HG03196 (cell line): Measurements from ENCODE around the gene LIMS1.

Source experiments
- ATAC-seq: cut with Tn5 transposase; IDR thresholded peaks from one replicate; pipeline ENCODE4 v1.9.1; 2021; ENCODE audit not compliant: unreplicated experiment

Gene LIMS1

DNA sequence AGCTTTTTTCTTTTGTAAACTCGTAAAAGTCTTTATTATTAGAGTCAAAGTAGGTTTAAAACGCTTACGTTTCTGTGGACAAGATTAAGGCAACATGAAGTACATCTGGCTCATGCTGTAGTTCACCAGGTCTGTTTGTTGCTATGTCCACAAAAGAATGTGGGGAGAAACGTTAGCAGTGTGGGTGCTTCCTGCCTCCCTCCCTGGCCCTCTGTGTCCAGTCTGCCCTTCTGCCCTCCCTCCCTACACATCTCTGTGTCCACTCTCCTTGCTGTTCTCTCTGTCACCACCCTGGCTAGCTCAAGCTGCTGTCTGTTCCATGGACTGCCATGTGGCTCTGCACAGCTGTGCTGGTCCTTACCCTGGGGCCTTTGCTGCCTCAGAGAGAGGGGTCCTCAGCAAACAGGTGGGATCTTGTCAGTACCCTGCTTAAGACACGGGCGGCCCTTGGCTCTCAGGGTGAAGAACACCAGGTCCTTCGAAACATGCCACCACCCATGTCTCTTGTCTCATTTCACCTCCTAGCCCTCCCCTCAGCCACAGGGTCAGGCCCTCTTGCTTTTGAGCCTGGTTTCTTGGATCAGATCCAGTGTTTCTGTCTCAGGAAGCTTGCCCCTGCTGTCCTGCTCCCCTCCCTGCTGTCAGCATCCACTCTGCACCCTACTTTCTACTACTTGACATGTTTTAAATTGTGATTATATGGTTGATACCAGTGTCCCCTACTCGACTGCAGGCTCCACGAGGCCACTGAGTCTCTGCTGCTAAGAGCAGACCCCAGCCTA is 79.2 kb downstream of the LIMS1 start:
- ATAC-seq, result no peak

DNA sequence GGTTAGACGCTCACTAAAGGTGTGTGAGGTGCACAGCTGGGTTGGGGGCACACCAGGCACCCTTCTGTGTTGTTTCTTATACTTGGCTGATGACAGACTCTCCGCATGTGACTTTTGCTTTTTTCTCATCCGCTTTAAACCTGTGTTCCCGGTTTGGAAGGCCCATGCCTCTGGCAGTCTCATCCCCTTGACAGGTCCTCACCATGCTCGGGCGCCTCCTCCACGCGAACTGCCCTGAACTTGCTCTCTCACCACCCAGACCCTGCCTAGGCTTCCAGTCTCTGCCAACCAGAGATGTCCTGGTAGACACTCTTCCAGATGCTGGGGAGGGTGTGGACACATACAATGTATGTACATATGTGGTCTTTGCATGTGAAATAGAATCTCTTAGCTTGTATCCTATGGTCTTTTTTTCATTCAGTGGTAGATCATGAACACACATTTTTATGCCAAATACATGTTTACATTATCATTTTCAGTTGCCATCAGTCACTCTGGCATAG is 79.8 kb downstream of the LIMS1 start:
- no peak for ATAC-seq

DNA sequence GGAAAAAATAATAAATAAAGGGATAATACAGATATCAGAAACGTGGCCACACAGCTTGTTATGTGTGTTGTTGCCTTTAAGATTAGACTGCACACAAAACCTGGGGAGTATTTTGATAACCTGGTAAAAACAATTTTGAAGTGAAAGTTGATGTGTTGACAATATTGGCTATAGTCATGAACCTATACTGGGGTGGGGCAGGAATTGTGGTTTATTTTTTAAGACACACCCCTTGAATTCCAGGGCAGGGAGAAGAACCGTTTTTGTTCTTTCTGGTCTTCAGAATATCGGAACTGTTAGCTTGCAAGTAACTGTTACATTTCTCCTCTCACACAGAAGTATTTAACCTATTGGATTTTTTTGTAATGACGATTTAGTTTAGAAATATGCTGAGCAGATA is 80.4 kb downstream of the LIMS1 start:
- ATAC-seq, result no peak

DNA sequence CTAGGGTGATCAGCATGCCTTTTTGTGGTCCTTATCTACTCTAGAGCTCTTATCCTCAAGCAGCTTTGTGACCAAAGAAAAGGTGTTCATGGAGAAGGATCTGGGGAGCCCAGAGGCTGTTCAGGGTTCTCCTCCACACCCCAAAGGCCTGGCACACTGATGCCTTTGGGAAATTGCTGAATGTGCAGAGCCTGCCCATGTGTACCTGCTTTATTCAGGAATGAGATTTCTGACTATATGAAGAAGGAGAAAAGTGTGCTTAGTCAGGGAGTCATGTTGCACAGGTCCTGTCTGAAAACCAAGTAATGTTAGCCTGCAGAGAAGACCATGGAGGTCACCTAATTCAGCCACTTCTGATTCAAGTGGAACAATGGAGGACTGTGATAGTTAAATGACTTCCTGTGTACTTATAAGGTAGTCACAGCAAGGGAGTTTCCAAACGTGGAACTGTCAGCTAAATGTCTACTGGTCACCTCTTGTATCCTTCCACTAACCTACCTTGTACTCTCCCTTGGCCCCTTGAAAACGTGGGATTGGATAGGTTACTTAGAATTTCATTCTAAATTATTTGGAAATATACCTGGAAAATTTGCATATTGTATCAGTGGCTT is 81.3 kb downstream of the LIMS1 start:
- ATAC-seq, result no peak

DNA sequence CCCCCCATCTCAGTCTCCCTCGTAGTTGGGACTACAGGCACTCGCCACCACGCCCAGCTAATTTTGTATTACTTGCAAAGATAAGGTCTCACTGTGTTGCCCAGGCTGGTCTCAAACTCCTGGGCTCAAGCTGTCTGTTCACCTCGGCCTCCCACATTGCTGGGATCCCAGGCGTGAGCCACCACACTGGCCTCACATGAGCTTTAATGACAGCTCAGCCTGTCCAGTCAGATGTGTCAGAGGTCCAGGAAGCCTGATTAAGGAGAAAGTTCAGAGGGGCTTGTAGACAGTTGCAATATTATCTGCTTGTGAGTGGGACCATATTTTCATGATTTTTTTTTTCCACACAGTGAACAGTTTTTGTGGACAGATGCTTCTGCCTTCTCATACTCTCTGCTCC is 82.0 kb downstream of the LIMS1 start:
- ATAC-seq, result no peak

DNA sequence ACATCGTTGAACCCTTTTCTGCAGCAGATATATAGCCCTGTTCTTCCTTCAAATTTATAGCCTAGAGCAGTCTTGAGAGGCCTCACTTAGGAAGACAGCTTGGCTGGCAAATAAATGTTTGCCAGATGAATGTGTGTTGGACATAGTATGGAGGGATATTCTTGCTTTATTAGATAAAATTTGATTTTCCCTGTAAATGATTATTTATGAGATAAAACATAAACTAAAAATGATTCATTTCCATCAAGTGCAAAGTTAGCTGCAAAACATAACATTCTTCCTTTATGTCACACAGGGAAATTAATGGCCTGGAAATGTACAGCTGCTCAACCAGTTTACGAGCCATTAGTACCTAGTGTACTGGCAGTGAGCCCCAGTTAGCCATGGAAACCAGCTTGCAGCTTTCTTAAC is 82.5 kb downstream of the LIMS1 start:
- ATAC-seq, result no peak

DNA sequence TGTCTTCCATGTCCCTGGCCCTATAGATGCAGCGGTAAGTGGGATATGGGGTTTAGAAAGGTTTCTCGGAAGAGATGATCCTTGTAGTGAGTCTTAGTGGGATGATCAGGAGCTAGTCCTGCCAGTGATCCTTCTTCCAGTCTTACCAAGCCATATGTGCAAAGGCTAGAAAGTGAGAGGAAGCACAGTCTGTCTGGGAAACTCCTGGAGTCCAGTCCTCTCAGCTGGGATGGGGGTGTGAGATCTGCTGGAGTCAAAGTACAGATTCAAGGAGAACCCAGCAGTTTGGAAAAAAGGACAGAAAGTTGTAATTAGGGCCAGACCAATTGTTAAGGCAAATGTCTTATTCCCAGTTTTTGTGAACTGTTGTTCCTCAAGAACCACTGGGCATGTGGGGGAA is 83.3 kb downstream of the LIMS1 start:
- ATAC-seq, result no peak

DNA sequence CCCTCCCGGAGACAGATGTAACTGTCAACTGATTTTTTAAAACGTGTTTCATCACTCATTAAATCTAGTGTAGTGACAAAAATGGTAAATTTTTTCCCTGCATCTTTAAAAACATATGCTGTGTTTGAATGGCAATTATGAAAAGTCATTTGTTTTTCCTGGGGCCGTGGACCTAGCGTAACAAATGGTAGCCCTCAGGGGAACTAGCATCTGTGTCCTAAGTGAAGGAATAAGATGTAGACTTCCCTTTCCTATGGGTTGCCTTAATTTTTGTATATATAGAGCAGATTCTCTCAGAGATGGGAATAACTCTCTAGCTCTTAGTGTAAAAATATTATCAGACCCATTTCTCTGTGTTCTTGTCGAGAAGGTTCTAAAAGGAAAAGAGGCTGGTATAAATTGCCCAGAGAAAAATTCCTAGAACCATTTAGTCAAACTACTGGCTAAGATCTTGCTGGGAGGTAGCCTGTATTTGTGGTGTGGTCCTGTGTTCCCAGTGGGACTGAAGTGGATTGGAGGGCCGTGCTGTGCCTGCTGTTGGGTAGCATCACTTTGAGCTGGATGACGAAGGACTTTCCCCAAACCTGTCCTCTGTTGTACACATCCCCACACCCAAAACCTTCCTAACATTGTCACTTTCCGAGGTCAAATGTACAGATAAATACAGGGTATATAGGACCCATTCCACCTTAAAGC is 85.8 kb downstream of the LIMS1 start:
- ATAC-seq, result no peak

DNA sequence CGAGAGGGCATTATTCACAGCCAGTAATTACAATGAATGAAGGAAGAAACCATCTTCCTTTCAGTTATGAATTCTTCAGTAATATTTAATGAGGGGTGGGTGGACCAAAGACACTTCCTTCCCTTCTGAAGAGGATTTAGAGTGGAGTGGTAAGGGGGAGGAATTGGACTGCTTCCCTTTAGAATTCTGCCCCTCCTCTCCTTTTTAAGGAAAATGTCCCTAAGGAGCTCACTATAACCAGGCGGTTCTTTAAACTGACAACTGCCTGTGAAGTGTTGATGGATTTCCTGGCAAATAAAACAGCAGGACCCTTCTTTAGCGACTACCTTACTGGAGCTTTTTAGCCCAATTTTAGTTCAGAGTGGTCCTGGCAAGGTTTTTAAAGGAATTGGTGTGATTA is 86.4 kb downstream of the LIMS1 start:
- no peak for ATAC-seq

DNA sequence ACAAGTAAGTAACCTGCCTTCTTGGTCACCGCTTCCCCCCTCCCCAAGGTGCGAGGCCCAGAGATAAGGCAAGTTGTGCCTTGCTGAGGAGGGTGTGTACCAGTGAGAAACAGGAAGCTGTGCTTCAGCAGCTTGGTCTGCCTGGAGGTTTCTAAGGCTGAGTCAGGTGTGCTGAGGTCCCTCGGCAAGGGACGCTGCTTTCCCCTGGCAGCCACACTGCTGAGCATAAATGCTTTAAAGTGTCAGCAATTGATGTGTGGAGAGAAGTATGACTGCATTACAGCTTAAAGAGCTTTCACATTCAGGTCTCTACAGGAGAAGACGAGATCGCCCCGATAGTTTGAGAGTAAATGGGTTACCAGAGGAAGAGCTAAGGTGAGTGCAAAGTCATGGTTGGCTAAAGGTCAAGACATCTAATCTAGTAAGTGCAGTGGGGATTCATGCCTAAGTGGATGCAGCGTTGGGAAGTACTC is 86.9 kb downstream of the LIMS1 start:
- ATAC-seq, result peak; percentile 99

DNA sequence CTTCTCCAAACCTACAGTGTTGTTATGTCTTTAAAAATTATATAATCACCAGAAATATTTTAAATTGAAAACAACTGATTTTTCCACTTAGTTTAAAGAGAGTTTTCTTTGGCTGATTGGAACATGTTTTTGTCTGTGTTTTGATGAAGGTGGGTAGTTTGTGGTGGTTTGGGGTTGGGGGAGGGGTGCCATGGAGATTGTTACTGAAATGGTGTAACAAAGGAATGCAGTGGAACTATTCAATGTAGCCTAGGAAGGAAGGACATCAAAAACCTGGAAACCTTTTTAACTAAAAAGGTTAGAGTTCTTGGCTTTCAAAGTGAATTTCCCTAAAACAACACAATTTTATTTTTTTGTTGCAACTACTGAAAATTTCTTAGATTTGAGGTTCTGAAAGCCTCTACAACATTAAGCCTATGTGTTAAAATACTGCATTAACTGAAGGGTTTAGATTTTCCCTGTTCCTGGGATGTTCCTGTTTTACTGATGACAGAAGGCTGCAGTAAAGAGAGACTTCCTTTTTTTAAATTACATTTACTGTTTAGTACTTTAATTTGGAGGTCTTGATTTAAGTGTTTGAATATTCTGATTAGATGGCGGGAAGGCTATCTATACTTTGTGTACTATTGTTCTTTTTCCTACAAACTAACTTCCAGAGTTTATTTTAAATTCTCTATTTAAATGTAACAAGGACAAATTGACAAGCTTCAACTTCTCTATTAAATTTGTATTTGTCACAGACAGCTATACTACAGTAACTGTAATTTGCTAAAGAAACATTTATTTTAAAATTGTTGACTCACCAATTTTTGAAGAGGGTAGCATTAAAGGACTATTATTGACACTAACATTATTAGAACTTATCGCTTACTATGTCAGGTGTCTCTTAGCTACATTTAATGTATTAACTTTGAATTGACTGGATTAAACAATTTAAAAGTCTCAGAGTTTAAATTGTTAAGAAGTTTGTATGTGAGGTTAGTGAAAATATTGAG is 87.7 kb downstream of the LIMS1 start:
- ATAC-seq, result no peak

DNA sequence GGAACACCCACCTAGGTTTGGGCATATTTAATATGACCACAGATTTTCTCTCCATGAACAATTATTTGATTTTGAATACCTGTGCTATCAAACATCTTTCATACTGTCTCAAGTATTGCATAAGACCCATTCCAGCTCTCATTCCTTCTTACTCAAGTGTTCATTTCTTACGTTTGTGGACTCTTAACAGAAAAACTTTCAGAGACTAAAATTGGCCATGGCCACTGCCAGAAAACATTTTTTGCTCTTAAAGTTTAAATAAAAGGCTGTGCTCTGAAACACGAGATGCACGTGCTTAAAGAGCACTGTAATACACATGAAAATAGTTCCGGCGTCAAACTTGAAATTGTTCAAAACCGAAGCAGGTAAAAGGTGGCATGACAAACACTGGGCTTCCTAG is 89.3 kb downstream of the LIMS1 start:
- no peak for ATAC-seq

DNA sequence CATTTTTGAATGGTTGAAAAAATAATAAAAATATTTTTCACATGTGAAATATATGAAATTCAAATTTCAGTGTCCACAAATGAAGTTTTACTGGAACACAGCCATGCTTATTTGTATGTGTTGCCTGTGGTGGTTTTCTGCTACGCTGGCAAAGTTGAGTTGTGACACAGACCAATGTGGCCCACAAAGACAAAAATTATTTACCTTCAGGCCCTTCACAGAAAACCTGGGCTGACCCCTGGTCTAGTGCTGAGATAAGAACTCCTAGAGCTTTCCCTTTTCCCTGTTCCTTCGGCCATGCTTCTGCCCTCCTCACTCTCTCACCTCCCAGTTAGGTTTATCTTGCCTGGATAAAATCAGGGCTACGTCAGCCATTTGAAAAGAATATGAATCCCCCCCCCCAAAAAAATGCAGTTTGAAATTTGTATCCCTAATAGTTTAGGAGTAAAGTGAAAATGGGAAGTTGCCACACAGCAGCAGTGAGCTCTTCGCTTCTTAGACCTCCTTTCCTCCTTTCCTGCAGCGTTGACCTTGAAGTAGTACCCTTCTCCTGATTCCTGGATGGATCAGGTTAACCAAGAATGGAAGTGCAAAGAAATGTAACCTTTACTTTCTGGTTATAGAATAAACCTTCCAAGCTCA is 91.0 kb downstream of the LIMS1 start:
- ATAC-seq, result no peak

DNA sequence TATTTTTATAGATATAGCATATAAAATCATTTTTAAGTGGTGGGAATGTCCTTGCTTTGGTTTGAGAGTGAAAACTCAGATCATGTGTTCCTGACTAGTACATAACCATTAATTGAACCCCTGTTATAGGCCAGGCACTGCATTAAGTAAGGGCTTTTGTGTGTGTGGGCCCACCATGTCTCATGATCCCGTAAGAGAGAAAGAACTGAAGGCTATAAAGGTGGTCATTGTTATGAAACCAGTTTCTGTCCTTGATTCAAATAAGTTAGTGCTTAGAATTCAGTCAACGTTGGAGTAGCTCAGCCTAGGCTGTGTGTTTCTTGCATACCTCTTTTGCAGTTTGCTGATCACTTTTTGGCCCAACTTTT is 91.5 kb downstream of the LIMS1 start:
- ATAC-seq, result no peak

DNA sequence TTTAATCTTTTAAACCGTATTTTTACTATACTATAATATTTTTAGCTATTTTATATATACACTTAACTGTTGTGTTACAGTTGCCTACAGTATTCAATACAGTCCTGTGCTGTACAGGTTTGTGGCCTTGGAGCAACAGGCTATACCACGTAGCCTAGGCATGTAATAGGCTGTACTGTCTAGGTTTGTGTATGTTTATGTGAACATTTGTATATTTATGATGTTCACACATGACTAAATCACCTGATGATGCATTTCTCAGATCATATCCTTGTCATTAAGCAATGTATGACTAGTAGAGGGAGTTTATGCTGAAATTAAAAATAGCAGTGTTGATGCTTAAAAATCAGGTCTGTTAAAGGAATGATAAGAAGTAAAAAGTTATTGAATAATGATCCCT is 92.7 kb downstream of the LIMS1 start:
- no peak for ATAC-seq

DNA sequence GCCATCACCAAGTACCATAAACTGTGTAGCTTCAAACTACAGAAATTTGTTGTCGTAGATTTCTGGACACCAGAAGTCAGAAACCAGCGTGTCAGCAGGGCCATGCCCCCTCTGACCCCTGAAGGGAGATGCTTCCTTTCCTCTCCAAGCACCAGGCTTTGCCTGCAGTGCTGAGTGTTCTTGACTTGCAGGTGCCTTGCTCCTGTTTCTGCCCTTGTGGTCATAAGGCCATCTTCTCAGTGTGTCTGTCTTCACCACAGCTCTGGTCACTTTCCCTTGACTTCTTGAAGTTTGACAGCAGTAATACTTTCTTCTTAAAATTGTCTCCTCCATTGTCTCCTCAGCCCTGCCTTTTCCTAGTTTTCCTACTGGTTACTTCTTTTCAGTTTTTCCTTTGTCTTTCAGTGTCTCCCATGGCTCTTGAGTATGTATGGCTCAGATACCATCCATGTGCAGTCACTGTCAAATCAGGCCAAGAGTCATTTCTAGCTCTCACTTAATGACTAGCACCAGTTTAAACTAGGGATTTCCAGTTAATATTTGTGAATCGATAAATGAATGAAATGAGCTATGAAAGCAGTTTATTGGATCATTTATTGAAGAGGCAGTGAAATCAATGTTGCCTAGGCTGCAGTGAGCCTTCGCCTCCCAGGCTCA is 93.8 kb downstream of the LIMS1 start:
- no peak for ATAC-seq

DNA sequence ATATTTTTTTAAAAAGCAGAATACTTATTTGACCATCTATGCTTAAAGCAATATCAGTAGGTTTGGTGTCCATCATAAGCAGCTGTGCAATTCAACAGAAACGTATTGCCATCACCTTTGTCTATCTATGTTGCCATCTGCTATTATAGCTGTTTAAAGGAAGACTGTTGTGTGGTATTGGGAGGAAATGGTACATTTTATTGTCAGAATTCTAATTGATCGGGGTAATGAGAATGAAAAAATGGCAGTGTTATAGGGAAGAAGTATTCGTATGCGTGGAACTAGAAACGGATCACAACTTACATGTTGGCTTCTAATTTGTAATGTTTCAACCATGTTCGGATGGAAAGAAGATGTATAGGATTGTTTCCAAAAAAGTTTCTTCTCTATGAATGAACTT is 94.7 kb downstream of the LIMS1 start:
- no peak for ATAC-seq

DNA sequence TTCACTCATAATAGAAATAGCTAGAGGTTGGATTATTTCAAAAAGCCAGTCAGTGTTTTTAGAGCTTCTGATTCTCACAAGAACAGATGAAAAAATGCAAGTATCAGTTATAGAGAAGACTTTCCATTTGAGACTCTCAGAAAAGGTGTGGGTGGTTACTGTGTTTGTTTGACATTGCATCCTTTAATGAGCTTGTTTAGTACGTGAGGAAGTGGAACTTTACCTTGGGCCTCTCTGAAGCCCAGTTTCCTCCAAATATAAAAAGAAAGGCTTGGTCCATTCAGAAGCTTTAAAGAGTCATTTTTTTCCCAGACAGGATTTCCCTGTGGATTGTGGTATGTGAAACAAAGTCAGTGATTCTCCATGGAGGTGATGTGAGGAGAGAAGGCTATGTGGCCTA is 95.1 kb downstream of the LIMS1 start:
- no peak for ATAC-seq

DNA sequence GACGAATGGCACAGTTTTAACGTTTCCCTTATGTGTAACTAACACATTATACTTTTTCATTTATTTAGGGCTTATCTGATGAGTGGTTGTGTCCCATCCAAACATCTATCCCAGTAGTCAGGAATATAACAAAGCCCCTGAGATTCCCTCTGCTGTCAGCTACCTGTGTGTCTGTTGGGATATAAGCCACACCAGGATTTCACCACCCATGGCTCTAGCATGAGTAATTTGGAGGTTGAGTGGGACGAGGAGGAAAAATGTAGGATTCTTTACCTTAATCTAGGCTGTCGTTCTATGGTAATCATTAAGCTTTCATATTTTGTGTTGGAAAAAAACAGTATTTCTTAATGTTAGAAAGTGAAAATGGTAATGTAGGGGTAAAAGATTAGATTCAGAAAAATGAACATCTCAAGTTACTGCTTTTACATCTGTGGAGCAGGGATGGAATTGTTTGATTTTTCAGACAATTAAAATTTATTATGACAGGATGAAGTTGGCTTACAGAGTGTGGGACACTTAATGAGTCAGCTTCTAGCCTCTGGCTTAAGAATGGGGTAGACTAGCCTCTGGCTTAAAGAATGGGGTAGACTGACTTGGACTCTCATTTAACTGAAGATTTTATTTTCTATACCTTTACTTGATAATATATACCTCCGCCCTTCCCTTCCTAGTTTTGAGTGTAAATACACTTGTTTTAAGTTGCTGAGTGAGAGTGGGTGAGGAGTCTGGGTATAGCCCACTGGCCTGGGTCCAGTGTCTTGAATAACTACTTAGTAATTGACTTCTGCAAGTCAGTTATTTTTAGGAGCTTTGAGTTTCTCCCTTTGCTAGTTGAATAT is 96.5 kb downstream of the LIMS1 start:
- ATAC-seq, result no peak
